Endothelial cell (in vitro differentiated cells): ENCODE results near the gene COBLL1. TPM values are rescaled to one million over a fixed set of nuclear protein-coding genes. Genes with fewer than 3 reads are reported as not detected.
"Not testable (repeated sequence)": the region's sequence is repeated elsewhere in the genome, so short reads cannot be mapped to it uniquely, and the experiment has no call there.

ENCODE experiments used
- DNase-seq: peaks from one replicate; pipeline ENCODE4 v3.0.0; 2021; ENCODE audit warnings: low spot score
- H3K27ac Mint-ChIP-seq: one replicate; pipeline ENCODE4 v1.8.0; 2021; ENCODE audit warnings: mixed read lengths, inconsistent platforms; ENCODE audit not compliant: unreplicated experiment
- H3K27me3 Mint-ChIP-seq: one replicate; pipeline ENCODE4 v1.8.0; 2021; ENCODE audit warnings: mild to moderate bottlenecking, moderate library complexity, mixed read lengths, inconsistent platforms; ENCODE audit not compliant: unreplicated experiment
- H3K36me3 Mint-ChIP-seq: one replicate; pipeline ENCODE4 v1.8.0; 2021; ENCODE audit warnings: mild to moderate bottlenecking, low read depth, mixed read lengths, inconsistent platforms; ENCODE audit not compliant: unreplicated experiment
- H3K4me1 Mint-ChIP-seq: one replicate; pipeline ENCODE4 v1.8.0; 2021; ENCODE audit warnings: mild to moderate bottlenecking, mixed read lengths, inconsistent platforms; ENCODE audit not compliant: unreplicated experiment
- H3K4me3 Mint-ChIP-seq: one replicate; pipeline ENCODE4 v1.8.0; 2021; ENCODE audit warnings: mild to moderate bottlenecking, mixed read lengths, inconsistent platforms; ENCODE audit not compliant: unreplicated experiment
- H3K9me3 Mint-ChIP-seq: one replicate; pipeline ENCODE4 v1.8.0; 2021; ENCODE audit warnings: mixed read lengths, inconsistent platforms; ENCODE audit not compliant: unreplicated experiment
- total RNA-seq: library from RNA; stranded (reverse); fragmentation: NEBNext Ultra II Directional; extraction: Animal tissue kit (Norgen Biotek cat#: 25700); gene quantifications from one replicate; pipeline ENCODE4 v1.2.1, GENCODE V29; 2021; ENCODE audit not compliant: unreplicated experiment
- TF ChIP-seq, protein P1 (sequence below): fragments of 200-600 bp; sonication (generic); IDR thresholded peaks from one replicate; pipeline ENCODE4 v1.5.0; 2021; ENCODE audit warnings: antibody characterized with exemption; ENCODE audit not compliant: unreplicated experiment

The COBLL1 gene
- total RNA-seq, 1 donor from 2014 or later: 46.6 TPM

DNA sequence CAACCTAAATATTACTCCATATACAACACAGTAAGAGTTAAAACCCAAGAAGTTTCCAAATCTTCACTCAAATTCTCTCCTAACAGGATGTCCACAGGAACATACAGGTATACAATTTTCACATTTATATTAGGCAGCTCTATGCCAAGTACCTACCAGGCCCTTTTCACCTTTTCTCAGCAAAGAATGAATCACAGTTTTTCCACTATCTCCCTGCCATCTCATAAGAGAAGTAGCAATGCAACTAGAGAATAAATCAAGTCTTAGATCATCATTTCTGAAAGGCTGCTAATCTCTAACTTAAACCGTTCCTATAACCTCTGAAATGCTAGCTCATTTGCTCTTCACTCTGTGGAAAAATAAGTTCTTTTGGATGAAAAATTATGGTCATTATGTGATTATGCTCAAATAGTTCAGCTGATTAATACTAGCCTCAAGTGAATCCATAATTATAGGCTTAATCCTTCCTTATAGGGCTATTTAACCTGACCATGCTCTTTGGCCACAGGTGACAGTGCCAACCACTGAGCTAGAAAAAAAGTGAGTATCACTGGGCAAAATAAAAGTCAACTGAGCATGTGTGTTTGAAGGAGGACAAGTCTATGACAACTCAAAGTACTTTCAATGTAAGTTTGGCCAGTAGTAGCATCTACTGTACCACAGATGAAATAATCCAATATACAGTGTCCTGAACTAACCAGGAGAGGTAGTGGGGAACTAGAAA is 79.7 kb downstream of the COBLL1 start:
- TF ChIP-seq, protein P1, sequence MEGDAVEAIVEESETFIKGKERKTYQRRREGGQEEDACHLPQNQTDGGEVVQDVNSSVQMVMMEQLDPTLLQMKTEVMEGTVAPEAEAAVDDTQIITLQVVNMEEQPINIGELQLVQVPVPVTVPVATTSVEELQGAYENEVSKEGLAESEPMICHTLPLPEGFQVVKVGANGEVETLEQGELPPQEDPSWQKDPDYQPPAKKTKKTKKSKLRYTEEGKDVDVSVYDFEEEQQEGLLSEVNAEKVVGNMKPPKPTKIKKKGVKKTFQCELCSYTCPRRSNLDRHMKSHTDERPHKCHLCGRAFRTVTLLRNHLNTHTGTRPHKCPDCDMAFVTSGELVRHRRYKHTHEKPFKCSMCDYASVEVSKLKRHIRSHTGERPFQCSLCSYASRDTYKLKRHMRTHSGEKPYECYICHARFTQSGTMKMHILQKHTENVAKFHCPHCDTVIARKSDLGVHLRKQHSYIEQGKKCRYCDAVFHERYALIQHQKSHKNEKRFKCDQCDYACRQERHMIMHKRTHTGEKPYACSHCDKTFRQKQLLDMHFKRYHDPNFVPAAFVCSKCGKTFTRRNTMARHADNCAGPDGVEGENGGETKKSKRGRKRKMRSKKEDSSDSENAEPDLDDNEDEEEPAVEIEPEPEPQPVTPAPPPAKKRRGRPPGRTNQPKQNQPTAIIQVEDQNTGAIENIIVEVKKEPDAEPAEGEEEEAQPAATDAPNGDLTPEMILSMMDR: no peak
- DNase-seq: no peak
- Mint-ChIP-seq H3K9me3 (no peaks in the 10 kb centered on the region), H3K27me3 (peaks cover 2% of the 10 kb centered on the region), H3K36me3 (no peaks in the 10 kb centered on the region), H3K27ac (no peak overlapping the region), H3K4me1 (peaks cover 3% of the 10 kb centered on the region), H3K4me3 (no peak overlapping the region)

DNA sequence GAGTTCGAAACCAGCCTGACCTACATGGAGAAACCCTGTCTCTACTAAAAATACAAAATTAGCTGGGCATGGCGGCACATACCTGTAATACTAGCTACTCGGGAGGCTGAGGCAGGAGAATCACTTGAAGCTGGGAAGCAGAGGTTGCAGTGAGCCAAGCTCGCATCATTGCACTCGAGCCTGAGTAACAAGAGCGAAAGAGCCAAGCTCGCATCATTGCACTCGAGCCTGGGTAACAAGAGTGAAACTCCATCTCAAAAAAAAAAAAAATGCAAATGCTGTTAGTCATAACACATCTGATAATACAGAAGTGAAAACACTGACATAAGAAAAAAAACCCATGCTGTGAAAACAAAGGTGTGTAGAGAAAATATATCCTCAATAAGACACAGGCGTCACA is 80.4 kb downstream of the COBLL1 start:
- H3K9me3 Mint-ChIP-seq, H3K4me3 Mint-ChIP-seq, H3K36me3 Mint-ChIP-seq, H3K4me1 Mint-ChIP-seq, H3K27me3 Mint-ChIP-seq, H3K27ac Mint-ChIP-seq, DNase-seq: not testable (repeated sequence)

DNA sequence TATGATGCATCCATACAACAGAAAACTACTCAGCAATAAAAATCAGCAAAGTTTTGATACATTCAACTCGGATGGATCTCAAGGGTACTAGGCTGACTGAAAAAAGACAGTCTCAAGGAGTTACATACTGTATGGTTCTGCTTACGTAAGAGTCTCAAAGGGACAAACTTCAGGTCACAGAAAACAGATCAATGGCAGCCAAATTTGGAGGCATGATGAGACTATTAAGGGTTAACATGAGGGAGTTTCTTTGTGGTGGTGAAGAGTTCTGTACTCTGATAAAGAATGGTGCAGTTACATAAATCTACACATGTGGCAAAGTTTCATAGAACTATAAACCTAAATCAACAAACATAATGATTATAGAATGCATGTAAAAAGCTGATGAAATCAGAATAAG is 81.4 kb downstream of the COBLL1 start:
- no peak overlapping the region for H3K4me3 Mint-ChIP-seq
- H3K9me3 Mint-ChIP-seq: no peaks in the 10 kb centered on the region
- H3K27me3 Mint-ChIP-seq: peaks cover 2% of the 10 kb centered on the region
- DNase-seq: no peak
- TF ChIP-seq, protein P1: no peak
- no peaks in the 10 kb centered on the region for H3K36me3 Mint-ChIP-seq
- no peak overlapping the region for H3K27ac Mint-ChIP-seq
- peaks cover 2% of the 10 kb centered on the region for H3K4me1 Mint-ChIP-seq

DNA sequence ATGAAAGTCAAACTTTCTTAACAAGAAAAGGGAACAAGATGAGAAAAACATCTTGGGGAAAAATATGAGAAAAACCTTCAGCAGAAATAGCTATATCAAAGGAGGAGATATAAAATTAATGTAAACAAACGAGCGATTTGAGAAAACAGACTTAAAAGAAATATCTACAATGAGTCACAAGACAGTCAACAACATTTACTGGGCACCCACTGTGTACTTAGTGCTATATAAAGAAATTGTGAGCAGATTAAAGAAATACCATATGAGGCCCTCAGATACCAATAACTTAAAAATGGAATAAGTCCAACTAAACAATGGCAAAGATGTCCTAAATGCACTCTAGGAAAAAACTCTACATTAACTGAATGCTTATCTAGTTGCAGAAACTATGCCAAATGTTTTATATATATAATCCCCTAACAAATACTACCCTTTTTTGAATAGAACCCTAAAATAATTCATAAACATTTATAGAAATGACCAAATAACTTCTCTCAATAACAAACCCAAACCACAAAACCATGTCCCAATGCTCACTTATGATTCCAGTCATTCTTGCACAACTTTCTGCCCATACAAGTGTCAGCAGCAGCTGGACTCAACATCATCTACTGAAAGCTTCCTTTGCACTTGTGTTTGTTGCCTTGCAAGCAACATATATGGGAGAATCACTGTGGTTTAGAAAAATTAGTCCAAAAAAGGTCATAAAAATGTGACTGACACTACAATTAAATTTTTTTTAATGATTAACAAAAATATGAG is 83.5 kb downstream of the COBLL1 start:
- no peak overlapping the region for H3K4me3 Mint-ChIP-seq
- no peaks in the 10 kb centered on the region for H3K36me3 Mint-ChIP-seq
- DNase-seq: no peak
- H3K4me1 Mint-ChIP-seq: peaks cover 4% of the 10 kb centered on the region
- peaks cover 3% of the 10 kb centered on the region for H3K27me3 Mint-ChIP-seq
- TF ChIP-seq, protein P1: no peak
- H3K27ac Mint-ChIP-seq: no peak overlapping the region
- no peaks in the 10 kb centered on the region for H3K9me3 Mint-ChIP-seq

DNA sequence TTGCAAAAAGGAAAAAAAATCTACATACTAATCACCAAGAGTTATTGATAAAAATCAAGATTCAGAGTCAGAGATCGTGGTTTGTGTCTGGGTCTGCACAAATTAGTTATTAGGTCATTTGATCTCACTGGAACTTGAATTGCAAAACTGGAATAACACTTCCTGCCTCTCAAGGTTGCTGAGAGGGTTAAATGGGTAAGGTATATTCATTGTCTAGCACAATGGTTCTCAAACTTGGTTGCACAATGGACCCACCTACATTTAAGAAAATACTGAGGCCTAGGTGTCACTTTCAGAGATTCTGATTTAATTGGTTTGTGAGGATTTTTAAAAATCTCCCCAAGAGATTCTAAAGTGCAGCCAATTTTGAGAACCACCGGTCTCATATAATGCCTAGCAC is 84.8 kb downstream of the COBLL1 start:
- no peaks in the 10 kb centered on the region for H3K36me3 Mint-ChIP-seq
- peaks cover 7% of the 10 kb centered on the region for H3K4me1 Mint-ChIP-seq
- TF ChIP-seq, protein P1: no peak
- H3K27ac Mint-ChIP-seq: no peak overlapping the region
- H3K27me3 Mint-ChIP-seq: peaks cover 4% of the 10 kb centered on the region
- no peaks in the 10 kb centered on the region for H3K9me3 Mint-ChIP-seq
- no peak for DNase-seq
- no peak overlapping the region for H3K4me3 Mint-ChIP-seq
